ENCODE measurements around the gene PPP6R3.
A peak's percentile ranks its signal among the peaks of the same experiment; 100 is the strongest.

PPP6R3 gene

GRCh38 chr11:68549789-68550484 lies 89.4 kb downstream of the PPP6R3 start:
- no peak for FAIRE-seq
- no peak for DNase-seq (ENCODE audit: low spot score)

GRCh38 chr11:68550485-68550817 lies 89.9 kb downstream of the PPP6R3 start:
- no peak for FAIRE-seq

GRCh38 chr11:68551223-68551622 lies 90.7 kb downstream of the PPP6R3 start:
- FAIRE-seq (no peak), DNase-seq (ENCODE audit: low spot score) (no peak)

More at GRCh38 chr11:68550485-68550817, 89.9 kb downstream of the PPP6R3 start:
- DNase-seq (ENCODE audit: low spot score), result no peak

- no peak for FAIRE-seq
- DNase-seq (ENCODE audit: low spot score), result no peak
These were observed 91.2 kb downstream of the PPP6R3 start for GRCh38 chr11:68551777-68552176.

- DNase-seq (ENCODE audit: low spot score) (no peak), FAIRE-seq (no peak)
These were observed 92.0 kb downstream of the PPP6R3 start for GRCh38 chr11:68552542-68552941.

- no peak for DNase-seq (ENCODE audit: low spot score)
- FAIRE-seq, result no peak
These were observed 99.7 kb downstream of the PPP6R3 start for GRCh38 chr11:68560216-68560615.

DNA sequence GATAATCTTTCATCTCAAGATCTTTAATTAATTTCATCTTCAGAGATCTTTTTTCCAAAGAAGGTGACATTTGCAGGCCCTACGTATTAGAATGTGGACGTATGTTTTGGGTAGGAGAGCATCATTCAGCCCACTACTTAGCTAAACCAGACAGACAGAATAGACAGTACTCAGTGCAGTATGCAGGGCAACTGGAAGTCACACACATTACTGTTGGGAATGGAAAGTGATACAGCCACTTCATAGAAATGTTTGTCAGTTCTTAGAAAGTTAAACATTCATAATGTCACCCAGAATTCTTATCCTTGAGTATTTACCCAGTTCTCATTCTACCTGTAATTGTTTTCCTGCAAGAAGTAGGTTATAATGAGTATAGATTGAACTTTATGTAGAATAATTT lies 102.9 kb downstream of the PPP6R3 start:
- FAIRE-seq, result no peak
- DNase-seq (ENCODE audit: low spot score), result no peak

DNA sequence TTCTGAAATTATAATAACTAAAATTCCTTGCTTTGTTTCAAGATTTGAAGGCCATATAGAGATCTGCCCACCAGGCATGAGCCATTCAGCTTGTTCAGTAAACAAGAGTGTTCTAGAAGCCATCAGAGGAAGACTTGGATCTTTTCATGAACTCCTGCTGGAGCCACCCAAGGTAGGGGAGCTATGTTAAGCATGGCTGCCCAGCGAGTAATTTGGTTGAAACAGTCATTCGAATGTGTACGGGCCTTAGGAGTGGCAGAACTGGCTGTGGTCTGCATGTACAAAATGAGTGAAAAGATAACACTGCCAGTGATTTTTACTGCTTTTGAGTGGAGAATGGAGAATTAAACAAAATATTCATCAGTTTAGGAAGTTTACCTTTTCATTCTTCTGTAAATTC lies 103.7 kb downstream of the PPP6R3 start:
- no peak for FAIRE-seq
- no peak for DNase-seq (ENCODE audit: low spot score)

GRCh38 chr11:68565768-68566167 lies 105.2 kb downstream of the PPP6R3 start:
- no peak for DNase-seq (ENCODE audit: low spot score)
- FAIRE-seq, result no peak

- FAIRE-seq, result no peak
- DNase-seq (ENCODE audit: low spot score), result no peak
These were observed 107.0 kb downstream of the PPP6R3 start for GRCh38 chr11:68567553-68567952.

DNA sequence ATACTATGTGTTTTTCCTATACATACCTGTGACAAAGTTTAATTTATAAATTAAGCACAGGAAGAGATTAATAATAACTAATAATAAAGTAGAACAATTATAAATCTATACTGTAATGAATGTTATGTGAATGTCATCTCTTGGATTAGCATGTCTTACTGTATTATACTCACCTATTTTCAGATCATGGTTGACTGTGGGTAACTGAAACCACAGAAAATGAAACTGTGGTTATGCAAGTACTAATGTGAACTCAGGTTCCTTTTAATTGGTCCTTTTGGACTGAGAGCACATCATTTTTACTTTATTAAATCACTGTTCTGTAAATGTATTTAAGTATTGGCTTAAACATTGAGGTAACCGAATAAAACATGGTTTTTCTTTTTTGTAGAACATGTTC lies 108.8 kb downstream of the PPP6R3 start:
- DNase-seq (ENCODE audit: low spot score) (no peak), FAIRE-seq (no peak)

GRCh38 chr11:68570691-68571090 lies 110.1 kb downstream of the PPP6R3 start:
- DNase-seq (ENCODE audit: low spot score) (no peak), FAIRE-seq (no peak)

GRCh38 chr11:68574308-68574707 lies 113.8 kb downstream of the PPP6R3 start:
- FAIRE-seq (no peak), DNase-seq (ENCODE audit: low spot score) (no peak)

GRCh38 chr11:68575025-68575665 lies 114.6 kb downstream of the PPP6R3 start:
- FAIRE-seq, result no peak
- DNase-seq (ENCODE audit: low spot score), result no peak

DNA sequence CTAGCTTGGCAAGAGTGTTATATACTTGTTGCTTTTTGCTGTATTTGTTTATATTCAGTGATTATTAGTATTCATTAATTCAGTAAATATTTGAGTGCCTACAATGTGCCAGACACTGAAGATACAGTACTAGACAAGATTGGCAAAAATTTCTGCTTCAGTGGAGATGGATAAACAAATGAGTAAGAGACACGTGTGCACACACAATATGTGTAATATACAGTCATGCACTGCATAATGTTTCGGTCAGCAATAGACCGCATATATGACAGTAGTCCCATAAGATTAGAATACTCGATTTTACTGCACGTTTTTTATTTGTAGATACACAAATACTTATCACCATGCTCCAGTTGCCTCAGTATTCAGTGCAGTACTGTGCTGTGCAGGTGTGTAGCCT lies 118.9 kb downstream of the PPP6R3 start:
- DNase-seq (ENCODE audit: low spot score) (no peak), FAIRE-seq (no peak)

DNA sequence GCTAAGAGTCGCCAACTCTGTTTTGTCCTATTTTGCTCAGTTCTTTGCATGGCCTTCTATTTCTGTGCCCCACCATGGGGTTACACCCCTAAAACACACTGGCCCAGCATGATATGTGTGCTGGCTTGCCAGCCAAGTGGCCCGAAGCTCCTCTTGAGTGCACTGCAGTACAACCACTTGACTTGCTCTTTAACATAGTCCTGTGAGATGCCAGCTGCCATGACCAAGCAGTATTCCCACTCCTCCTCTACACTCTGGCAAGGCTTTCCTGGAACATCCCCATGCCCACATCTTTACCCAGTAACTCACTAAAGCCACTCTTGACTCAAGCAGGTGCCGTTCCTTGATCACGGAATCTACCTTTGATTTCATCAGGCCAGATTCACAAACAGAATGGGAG lies 120.9 kb downstream of the PPP6R3 start:
- DNase-seq (ENCODE audit: low spot score), result no peak
- no peak for FAIRE-seq

- FAIRE-seq, result no peak
- no peak for DNase-seq (ENCODE audit: low spot score)
These were observed 121.3 kb downstream of the PPP6R3 start for GRCh38 chr11:68581901-68582300.

GRCh38 chr11:68582416-68583040 lies 122.0 kb downstream of the PPP6R3 start:
- no peak for DNase-seq (ENCODE audit: low spot score)
- FAIRE-seq, result no peak

DNA sequence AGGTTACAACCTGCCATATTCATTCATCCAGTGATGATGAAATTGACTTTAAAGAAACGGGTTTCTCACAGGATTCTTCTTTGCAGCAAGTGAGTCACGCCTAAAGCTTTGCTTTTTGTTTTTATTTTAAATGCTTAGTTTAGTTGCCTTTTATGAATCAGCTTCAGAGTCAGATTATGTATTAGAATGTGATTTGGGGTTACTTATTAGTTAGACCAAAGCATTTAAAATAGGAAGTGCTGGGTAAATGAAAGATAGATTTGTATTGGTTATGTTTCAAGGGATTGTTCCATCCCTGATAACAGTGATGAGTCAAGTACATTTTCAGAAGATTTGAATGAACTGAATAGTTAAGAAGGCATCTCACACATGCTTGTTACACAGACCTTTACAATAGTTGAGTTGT lies 122.5 kb downstream of the PPP6R3 start:
- DNase-seq (ENCODE audit: low spot score), result no peak
- no peak for FAIRE-seq

- FAIRE-seq (no peak), DNase-seq (ENCODE audit: low spot score) (peak; percentile 59)
These were observed 123.5 kb downstream of the PPP6R3 start for GRCh38 chr11:68584097-68584496.

GRCh38 chr11:68584991-68585524 lies 124.5 kb downstream of the PPP6R3 start:
- no peak for DNase-seq (ENCODE audit: low spot score)
- FAIRE-seq, result no peak

DNA sequence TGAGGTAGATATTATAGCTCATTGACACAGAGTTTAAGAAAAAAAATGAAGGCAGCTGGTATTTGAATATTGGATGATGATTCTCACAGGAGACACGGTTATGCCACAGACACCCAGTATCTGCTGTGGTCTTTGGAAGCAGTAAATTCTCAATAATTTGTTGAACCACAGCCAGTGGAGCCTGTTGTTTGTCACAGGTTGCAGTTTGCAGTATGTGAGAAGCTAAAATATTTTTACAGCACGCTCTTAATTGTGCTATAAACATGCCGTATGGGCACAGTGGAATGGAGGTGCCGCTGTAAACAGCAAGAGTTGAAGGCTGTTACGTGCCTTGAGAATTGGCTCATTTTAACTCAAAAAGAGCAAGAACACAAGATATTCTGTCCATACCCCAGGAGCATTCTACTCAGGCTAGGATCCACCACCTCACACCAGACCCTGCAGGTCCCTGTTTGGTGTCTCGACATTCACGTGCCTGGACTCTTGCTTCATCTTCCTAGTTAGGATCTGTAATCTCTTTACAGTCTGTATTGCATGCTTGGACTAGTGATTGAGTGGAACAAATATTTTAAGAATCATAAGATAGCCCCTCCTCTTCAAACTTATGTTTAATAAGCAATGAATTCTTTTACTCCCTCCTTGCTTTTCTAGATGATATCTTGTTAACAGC lies 129.1 kb downstream of the PPP6R3 start:
- DNase-seq (ENCODE audit: low spot score) (no peak), FAIRE-seq (no peak)
